ENCODE results near the gene ACLY. TPM values are rescaled to one million over a fixed set of nuclear protein-coding genes. Genes with fewer than 3 reads are reported as not detected.
"Not testable (repeated sequence)": the region's sequence is repeated elsewhere in the genome, so short reads cannot be mapped to it uniquely, and the experiment has no call there.

Gene ACLY
- polyA plus RNA-seq, 10 donors, result 48.4 to 77.4 (median 58.5) TPM

DNA sequence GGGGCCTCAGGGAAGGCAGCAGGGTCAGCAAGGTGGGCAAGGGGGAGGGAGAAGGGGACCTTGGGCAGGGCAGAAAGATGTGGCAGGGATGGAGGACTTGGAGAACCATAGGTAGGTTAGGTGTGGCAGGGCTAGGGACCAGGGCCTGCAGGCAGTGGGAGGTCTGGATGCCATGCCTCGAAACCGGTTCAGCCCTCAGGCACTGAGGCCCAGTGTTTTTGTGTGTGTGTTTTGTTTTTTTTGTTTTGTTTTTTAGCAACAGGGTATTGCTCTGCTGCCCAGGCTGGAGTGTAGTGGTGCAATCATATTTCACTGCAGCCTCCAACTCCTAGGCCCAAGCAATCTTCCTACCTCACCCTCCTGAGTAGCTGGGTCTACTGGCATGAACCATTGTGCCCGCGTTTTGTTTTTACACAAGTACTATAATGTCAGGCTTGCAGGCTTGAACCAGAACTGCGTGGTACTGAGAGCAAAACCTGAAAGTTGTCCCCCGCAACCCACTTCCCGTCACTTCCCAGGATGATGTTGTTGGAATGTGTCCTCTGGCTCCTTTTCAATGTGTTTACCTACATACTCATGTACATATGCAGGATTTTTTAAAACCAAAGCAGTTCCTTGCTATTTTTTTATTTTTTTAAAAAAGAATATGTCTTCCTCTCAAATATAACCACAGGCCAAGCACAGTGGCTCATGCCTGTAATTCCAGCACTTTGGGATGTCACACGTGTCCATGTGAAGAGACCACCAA lies 24.0 kb upstream of the ACLY start:
- no peak for DNase-seq

DNA sequence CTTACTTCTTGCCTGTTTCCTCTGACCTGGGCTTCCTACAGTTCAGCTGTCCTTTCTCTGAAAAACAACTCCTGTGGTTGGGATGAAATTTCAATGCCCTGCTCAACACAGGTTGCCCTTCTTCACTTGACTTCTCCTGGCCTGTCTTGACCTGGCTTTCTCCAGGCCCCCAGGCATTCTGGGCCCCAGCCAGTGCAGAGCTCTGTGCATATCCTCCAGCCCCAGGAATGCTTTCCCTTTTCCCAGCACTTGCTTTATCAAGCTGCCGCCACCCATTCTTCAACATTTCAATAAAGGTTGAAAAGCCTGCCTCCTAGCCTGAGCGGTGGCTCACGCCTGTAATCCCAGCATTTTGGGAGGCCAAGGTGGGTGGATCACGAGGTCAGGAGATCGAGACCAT lies 22.4 kb upstream of the ACLY start:
- DNase-seq, result no peak

DNA sequence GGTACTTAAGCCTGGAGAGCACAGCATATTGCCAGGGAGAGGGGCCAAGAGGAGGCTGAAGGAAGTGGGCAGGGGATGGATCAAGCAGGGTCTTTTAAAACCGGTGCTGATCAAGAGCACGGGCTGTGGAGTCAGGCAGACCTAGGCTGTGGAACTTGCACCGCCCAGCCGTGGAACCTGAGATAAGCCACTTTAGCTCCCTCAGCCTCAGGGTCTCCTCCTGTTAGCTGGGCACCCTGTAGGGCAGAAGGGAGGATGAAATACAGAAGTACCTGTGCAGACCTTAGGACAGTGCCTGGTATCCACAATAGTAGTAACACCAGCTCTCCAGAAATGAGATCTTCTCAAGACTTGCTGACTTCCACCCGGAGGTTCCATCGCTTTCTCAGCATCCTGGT lies 20.9 kb upstream of the ACLY start:
- no peak for DNase-seq

DNA sequence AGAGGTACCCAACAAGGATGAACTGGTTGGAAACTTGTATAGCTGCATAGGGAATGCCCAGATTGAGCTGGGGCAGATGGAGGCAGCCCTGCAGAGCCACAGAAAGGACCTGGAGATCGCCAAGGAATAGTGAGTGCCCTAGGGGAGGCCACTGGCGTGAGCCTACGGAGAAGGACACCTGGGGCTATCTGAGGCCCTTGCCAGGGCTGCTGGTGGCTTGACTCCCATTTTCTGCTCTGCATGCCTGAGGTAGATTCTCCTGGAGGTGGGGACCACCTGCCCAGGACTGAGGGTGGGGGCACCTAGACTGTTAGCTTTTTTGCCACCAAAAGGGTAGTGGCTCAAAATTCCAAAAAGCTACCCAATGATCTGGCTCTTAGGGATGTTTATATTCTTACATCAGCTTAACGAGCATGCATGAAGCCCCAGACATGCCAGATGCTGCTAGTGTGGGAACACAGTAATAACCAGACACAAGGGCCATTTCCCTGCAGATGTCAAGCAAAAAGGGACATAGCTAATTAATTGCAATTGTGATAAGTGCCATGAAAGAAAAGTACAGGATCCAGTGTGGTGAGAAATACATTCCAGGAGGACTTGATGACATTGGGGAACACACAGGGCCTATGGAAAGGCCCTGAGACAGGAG lies 20.4 kb upstream of the ACLY start:
- DNase-seq, result no peak

DNA sequence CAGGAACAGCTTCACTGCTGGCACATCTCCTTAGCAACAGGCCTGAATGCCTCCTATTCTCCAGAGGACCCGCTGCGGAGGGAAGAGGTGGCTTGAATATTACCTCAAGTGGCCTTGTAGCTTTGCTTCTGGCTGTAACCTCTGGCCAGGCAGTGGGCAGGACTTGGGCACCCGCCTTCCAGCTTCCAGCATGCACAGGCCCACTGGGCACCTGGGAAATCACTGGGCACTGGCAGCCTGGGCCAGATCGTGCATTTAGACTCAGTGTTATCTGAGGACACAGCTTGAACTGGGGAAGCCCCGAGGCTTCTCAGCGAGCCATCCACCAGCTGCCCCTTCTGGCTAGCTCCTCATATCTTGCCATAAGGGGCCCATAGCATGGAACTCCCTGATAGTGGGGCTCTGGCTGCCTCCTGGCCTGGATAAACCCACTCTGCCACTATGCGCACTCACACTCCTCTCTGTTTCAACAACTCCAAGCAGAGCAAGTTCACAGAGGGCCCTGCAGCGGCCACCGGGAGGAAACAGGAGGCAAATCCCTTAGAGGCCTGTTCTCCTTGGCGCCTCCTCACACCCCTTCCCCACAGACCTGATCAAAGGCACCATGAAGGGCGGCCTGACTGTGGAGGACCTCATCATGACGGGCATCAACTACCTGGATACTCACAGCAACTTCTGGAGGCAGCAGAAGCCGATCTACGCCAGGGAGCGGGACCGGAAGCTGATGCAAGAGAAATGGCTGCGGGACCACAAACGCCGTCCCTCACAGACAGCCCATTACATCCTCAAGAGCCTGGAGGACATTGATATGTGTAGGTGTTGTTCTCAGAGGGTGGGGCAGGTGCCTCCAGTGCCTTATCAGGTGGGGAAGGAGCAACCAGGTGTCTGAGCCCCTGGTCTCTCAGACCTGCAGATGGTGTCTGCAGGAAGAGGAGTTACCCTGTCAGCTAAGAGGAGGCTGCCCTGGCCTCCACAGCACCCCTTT lies 19.5 kb upstream of the ACLY start:
- no peak for DNase-seq

DNA sequence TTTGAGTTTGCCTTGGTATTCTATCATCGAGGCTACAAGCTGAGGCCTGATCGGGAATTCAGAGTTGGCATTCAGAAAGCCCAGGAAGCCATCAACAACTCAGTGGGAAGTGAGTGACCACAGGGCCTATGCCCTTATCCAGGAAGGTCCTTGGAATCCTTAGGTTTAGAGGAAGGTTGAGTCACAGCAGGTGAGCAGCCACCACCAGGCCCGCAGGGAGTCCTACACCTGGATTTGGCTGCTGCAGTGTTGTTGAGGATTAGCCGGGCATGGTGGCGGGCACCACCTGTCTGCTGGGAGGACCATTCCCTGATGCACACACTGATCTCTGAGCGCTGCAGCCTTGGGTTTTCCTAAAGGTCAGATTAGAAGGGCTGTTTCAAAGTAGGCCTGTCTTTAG lies 16.9 kb upstream of the ACLY start:
- no peak for DNase-seq

DNA sequence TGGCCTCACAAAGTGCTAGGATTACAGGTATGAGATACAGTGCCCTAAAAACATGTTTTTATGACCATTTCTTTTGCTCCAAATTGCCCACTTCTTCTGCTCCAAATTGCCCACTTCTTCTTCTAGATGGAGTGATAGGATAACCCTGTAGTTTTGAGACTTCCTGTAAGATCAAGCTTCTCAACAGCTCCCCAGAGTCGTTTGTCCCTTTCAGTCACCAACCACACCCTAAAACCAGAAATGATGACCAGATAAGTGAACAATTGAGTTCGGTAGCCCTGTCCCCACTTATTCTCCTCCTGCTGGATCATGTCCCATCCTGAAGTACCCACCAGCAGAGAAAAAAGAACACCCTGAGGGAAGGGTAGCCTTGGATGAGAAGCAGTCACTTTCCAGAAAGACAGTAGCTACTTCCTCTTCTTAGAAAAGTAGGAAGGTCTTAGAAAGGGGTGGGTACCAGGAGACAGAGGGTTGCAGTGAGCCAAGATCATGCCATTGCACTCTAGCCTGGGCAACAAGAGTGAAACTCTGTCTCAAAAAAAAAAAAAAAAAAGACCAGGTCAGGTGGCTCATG lies 14.2 kb upstream of the ACLY start:
- no peak for DNase-seq

DNA sequence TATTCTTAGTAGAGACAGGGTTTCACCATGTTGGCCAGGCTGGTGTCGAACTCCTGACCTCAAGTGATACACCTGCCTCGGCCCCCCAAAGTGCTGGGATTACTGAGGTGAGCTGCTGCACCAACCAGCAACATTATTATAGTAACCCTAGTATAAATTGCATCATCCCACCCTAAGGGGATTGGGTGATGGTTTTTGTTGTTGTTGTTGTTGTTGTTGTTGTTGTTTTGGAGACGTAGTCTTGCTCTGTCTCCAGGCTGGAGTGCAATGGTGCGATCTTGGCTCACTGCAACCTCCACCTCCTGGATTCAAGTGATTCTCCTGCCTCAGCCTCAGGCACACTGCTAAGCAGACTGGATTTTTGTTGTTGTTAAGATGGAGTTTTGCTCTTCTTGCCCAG lies 13.0 kb upstream of the ACLY start:
- DNase-seq, result not testable (repeated sequence)

DNA sequence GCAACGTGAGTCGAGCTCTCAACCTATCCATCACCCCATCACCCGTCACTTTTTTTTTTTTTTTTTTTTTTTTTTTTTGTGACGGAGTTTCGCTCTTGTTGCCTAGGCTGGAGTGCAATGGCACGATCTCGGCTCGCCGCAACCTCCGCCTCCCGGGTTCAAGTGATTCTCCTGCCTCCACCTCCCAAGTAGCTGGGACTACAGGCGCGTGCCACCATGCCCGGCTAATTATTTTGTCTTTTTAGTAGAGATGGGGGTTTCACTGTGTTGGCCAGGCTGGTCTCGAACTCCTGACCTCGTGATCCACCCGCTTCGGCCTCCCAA lies 12.0 kb upstream of the ACLY start:
- DNase-seq, result not testable (repeated sequence)

DNA sequence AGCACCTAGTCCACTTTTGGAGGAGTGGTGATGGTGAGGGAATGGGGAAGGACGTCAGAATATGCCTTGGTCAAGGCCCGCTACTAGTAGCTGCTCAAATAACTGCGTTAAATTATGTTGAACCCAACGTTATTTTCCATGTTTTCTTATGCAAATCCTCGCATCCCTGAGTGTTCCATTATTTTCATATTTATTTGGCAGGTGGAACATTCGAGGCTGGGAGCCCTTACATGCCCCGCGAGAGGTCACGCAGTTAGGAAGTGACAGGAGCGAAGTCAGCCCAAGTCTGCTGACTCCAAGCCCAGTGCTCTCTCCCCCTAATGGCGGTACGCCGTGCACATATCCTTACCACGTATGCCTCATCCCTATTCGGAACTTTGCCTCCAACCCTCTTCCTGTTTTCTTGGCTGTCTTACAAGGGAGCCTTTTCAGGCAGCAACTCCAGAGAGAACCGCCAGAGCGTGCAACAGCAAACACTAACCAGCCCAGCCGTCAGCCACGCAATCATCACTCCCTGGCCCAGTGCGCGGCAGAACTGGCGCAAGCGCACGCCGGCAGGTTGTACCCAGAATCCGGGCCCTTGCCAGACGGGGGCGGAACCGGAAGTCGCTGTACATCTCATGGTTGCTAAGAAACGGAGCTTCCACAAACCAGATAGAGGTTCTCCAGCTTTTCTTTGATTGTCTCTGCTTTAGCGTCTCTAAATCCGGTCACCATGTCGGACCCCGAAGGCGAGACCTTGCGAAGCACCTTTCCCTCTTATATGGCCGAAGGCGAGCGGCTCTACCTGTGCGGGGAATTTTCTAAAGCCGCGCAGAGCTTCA lies 11.5 kb upstream of the ACLY start, which contains the start of gene ODAD4:
Gene ODAD4, plus strand, starts transcription at position 609 of the 824 bp plus-strand sequence. Its CDS starts 107 bp downstream, at position 716.
- peak; percentile 97 to 98 (median 97) for DNase-seq

DNA sequence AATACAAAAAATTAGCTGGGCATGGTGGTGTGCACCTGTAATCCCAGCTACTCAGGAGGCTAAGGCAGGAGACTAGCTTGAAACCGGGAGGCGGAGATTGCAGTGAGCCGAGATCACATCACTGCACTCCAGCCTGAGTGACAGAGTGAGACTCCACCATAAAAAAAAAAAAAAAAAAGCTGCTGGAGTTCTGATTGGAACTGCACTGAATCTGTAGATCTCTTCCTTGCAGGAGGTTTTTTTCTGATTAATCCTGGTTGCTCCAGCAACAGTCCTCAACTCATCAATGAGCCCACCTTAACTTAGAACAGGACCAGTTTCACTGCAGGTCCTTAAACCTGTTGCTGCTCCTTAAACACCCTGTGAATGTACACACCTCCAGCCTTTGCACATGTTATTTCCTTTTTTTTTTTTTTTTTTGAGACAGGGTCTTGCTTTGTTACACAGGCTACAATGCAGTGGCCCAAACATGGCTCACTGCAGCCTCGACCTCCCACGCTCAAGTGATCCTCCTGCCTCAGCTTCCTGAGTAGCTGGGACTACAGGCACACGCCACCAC lies 10.0 kb upstream of the ACLY start:
- no peak for DNase-seq

DNA sequence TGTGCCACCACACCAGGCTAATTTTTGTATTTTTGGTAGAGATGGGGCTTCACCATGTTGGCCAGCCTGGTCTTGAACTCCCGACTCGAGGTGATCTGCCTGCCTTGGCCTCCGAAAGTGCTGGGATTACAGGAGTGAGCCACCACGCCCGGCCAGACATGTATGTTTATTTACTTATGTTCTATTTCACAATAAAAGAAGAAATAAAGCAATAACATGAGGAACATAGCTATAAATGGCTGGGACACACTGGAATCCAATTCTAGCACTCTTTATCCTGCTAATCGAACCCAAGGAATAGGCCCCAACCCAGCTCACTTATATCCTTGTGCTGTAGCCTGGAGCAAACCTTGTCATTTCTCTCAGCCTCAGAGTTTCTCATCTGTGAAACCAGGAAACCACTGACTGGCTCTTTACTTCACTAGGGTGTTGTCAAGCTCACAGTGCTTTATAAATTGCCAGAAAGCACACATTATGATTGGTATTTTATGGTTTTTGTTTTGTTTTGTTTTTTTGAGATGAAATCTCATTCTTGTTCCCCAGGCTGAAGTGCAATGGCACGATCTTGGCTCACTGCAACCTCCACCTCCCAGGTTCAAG lies 7.3 kb upstream of the ACLY start:
- no peak for DNase-seq

DNA sequence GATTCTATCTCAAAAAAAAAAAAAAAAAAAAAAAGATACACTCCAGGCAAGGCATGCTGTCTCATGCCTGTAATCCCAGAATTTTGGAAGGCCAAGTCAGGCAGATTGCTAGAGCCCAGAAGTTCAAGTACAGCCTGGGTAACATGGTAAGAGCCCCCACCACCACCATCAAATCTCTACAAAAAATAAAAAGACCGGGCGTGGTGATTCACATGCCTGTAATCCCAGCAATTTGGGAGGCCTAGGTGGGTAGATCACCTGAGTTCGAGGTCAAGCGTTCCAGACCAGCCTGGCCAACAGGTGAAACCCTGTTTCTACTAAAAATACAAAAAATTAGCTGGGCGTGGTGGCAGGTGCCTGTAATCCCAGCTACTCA lies 1.8 kb upstream of the ACLY start:
- no peak for DNase-seq

DNA sequence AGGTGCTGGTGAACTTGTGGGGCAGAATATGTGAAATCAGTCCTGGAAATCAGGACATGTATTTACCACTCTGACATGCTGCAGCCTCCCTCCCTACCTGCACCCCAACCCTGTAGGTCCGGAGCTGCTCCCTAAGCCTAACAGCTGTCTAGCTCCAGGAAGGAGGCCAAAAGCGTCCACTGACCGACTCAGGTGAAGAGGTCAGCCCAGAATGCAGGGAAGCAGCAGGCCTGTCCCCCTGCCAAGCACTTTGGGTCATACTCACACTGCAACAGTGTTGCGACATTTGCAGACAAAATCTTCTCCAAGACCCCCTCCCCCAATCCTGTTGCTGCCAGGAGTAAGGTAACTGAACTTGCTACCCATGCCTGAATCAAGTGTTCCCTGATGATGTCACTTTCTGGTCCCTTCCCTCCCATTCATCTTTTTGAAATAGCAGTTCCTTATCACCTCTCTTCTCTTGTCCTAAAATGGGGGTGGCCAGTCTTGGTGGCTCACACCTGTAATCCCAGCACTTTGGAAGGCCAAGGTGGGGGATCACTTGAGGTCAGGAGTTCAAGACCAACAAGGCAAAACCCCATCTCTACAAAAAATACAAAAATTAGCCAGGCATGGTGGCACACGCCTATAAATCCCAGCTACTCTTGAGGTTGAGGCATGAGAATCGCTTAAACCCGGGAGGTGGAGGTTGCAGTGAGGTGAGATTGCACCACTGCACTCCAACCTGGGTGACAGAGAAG lies 1.3 kb upstream of the ACLY start:
- peak in 2 of 3 donors; percentile 17 to 57 for DNase-seq

DNA sequence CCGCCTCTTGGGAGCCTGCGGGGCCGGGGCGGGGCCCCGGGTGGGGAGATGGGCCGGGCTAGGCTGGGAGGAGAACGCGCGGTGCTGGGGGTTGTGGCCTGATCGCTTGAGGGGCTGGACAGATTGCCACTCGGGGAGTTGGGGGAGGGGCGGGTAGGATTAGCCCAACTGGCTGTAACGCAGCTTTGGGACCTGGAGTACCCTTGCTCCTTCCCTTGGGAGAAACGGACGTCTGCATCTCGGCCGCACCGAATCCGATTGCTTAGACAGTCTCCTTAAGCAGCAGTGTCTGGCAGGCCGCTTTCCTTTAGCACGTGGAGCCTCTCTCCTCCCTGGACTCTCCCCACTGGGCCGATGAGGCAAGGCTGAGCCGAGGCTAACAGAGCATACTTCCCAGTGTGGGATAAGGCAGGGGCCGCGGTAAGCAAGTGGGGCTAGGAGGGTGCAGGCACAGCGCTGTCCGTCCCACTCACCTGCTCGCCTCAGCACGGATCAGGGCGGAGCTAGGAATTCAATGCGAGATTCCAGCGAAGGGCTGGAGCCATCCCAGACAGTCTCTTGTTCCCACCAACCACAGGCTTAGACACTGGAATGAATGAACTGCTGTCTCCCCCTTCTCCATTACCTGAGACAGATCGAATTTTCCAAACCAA lies 540 bp upstream of the ACLY start:
- no peak for DNase-seq

DNA sequence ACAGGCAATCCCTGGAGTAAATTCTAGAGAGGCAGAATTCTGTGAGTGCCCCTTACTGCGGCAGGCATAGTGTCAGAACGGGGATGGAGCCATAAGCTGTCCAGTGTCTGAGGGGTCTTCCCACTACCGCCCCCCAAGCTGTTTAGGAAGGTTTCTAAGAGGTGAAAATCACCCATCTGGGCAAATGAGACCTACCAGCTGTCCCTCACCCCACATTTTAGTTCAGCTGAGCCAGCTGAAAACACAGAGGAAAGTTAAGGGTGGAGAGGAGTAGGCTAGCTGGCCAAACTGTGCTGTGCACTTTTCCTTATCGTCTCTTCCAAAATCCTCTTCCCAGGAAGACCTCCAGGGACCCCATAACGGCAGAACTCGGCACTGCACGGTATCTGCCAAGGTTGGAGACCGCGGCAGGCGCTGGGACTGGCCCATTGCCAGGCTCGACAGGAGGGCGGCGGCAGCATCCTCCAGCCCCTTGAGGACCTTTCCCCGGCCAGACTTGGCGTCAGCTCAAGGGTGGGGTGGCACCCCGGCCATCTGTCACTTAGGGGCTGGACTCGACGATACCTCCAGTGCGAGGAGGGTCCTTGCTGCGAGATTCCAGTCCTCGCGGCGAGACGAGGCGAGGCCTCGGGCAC lies 955 bp downstream of the ACLY start:
- peak; percentile 18 to 83 (median 70) for DNase-seq

DNA sequence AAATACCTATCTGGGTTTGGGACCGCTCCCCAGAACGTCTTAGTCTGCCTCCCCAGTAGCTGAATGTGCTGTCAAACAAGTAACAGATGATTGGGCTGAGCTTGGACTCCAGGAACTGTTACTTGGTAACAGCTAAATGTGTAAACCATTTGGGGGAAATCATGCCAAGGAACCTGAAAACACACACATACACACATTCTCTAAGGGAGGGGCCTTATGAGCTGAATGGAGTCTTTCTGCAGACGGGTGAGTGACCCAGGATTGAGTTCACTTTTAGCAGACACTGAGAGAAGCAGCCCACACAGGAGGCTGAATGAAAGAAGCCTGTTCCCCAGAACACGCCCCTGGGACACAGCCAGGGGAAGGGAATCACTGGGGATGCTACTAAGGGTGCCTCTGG lies 1.6 kb downstream of the ACLY start:
- DNase-seq, result peak; percentile 59 to 83 (median 69)

DNA sequence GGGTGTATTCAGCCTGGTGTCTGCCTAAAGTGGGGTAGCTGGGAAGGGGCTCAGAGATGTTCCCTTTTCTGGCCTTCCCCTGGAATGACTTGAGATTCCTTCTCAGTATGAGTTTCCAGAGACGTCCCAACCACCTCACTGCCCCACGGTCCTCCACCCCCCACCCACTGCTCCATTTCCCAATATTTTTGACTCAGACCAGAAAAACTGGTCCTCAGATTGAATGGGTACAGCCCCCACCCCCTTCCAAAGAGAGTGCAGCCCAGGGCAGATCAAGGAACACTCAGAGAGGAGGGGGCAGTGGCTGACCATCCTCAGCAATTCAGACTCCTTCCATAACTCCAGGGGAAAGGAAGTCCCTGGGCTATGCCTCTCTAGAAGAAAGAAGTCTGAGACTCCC lies 3.2 kb downstream of the ACLY start:
- no peak for DNase-seq

DNA sequence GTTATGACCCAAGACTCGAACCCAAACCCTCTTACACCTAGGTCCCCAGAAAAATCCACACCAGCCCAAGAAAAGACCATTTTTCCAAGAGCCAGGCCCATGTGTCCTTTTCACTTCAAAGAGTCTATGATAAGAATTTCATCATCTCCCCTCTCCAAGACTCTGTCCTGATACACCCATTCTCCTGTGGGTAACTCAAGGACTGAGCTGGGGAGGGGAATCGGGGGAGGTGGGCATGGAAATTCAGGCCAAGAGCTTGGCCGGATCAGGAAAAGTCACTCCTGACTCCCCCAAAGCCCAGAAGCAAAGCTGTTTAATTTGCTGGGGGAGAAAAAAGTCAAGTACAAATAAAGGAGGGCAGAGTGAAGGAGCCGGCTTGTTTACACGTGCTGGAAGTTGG lies 3.7 kb downstream of the ACLY start:
- DNase-seq, result no peak

Measured in muscle of back (tissue), 11 donors.